ENCODE results near the gene ADAM17. TPM values are rescaled to one million over a fixed set of nuclear protein-coding genes. Genes with fewer than 3 reads are reported as not detected.
"Not testable (repeated sequence)": the region's sequence is repeated elsewhere in the genome, so short reads cannot be mapped to it uniquely, and the experiment has no call there.

The ADAM17 gene
- total and polyA plus RNA-seq, 7 donors: 3.2 to 17.6 (median 12.8) TPM

GRCh38 chr2:9524291-9524690, 31.3 kb downstream of the ADAM17 start:
- no peak for DNase-seq
- H3K27ac ChIP-seq: no peak overlapping the region
- no peak overlapping the region for H3K4me3 ChIP-seq
- no peaks in the 10 kb centered on the region for H3K27me3 ChIP-seq
- intact Hi-C loops (cut with DNase I): no loop called here
- H3K36me3 ChIP-seq: peaks cover 4 to 68% (median 6%) of the 10 kb centered on the region in 4 donors
- WGBS, 2 donors: 96% methylated on average over 8 of the region's 8 CpGs
- no peaks in the 10 kb centered on the region for H3K9me3 ChIP-seq
- TF ChIP-seq EP300 (IDR thresholded peaks at IDR 0.05) (no peak), POLR2A (IDR thresholded peaks at IDR 0.05) (no peak), POLR2AphosphoS5 (IDR thresholded peaks at IDR 0.05) (no peak), CTCF (IDR thresholded peaks at IDR 0.05) (no peak)
- no peaks in the 10 kb centered on the region for H3K4me1 ChIP-seq

GRCh38 chr2:9519250-9519649, 36.4 kb downstream of the ADAM17 start:
- no peak for DNase-seq
- no peaks in the 10 kb centered on the region for H3K9me3 ChIP-seq
- H3K36me3 ChIP-seq: peaks cover 4 to 86% (median 4%) of the 10 kb centered on the region in 4 donors
- 96 to 97% methylated on average over 2 of the region's 2 CpGs for WGBS, 2 donors
- no peaks in the 10 kb centered on the region for H3K27me3 ChIP-seq
- TF ChIP-seq POLR2AphosphoS5 (IDR thresholded peaks at IDR 0.05): no peak
- TF ChIP-seq POLR2A (IDR thresholded peaks at IDR 0.05): no peak
- no peak for TF ChIP-seq CTCF (IDR thresholded peaks at IDR 0.05)
- no peak for TF ChIP-seq EP300 (IDR thresholded peaks at IDR 0.05)
- intact Hi-C loops (cut with DNase I): no loop called here
- H3K27ac ChIP-seq: no peak overlapping the region
- H3K4me3 ChIP-seq: no peak overlapping the region
- no peaks in the 10 kb centered on the region for H3K4me1 ChIP-seq

GRCh38 chr2:9518780-9519179, 36.9 kb downstream of the ADAM17 start:
- Histone ChIP-seq H3K36me3 (peaks cover under 1 to 81% (median 4%) of the 10 kb centered on the region in 4 donors), H3K9me3 (no peaks in the 10 kb centered on the region), H3K4me1 (no peaks in the 10 kb centered on the region), H3K4me3 (no peak overlapping the region), H3K27ac (no peak overlapping the region), H3K27me3 (no peaks in the 10 kb centered on the region)
- TF ChIP-seq CTCF (IDR thresholded peaks at IDR 0.05) (no peak), EP300 (IDR thresholded peaks at IDR 0.05) (no peak)
- intact Hi-C loops (cut with DNase I): no loop called here
- DNase-seq: no peak
- 95 to 97% methylated on average over 7 of the region's 7 CpGs for WGBS, 2 donors

- WGBS, 2 donors: 90 to 91% methylated on average over 3 of the region's 3 CpGs
- Histone ChIP-seq H3K4me1 (no peaks in the 10 kb centered on the region), H3K27ac (no peak overlapping the region), H3K9me3 (no peaks in the 10 kb centered on the region), H3K36me3 (peaks cover 0 to 81% (median 4%) of the 10 kb centered on the region in 4 donors), H3K4me3 (no peak overlapping the region), H3K27me3 (no peaks in the 10 kb centered on the region)
- no peak for DNase-seq
- no peak for TF ChIP-seq POLR2AphosphoS5 (IDR thresholded peaks at IDR 0.05)
- no peak for TF ChIP-seq EP300 (IDR thresholded peaks at IDR 0.05)
- TF ChIP-seq POLR2A (IDR thresholded peaks at IDR 0.05): no peak
- TF ChIP-seq CTCF (IDR thresholded peaks at IDR 0.05): no peak
- intact Hi-C loops (cut with DNase I): no loop called here
Observed at GRCh38 chr2:9518163-9518562, 37.5 kb downstream of the ADAM17 start.

- Histone ChIP-seq H3K36me3 (peaks cover 0 to 84% (median 4%) of the 10 kb centered on the region in 4 donors), H3K27me3 (no peaks in the 10 kb centered on the region), H3K9me3 (no peaks in the 10 kb centered on the region), H3K4me3 (no peak overlapping the region), H3K27ac (no peak overlapping the region), H3K4me1 (no peaks in the 10 kb centered on the region)
- no peak for DNase-seq
- no peak for TF ChIP-seq CTCF (IDR thresholded peaks at IDR 0.05)
- no peak for TF ChIP-seq POLR2AphosphoS5 (IDR thresholded peaks at IDR 0.05)
- TF ChIP-seq POLR2A (IDR thresholded peaks at IDR 0.05): no peak
- no peak for TF ChIP-seq EP300 (IDR thresholded peaks at IDR 0.05)
- WGBS, 2 donors: 66 to 97% methylated on average over 2 of the region's 2 CpGs
- intact Hi-C loops (cut with DNase I): no loop called here
Observed at GRCh38 chr2:9517118-9517782, 38.4 kb downstream of the ADAM17 start.

- DNase-seq; intact Hi-C loops (cut with DNase I); H3K9me3 ChIP-seq; H3K27ac ChIP-seq; H3K27me3 ChIP-seq; H3K4me3 ChIP-seq; H3K4me1 ChIP-seq: not testable (repeated sequence)
- WGBS, 2 donors: 98 to 99% methylated on average over 3 of the region's 3 CpGs
- H3K36me3 ChIP-seq: peaks cover 0 to 65% (median 2%) of the 10 kb centered on the region in 4 donors
Observed at GRCh38 chr2:9513946-9514345, 41.7 kb downstream of the ADAM17 start.
